HepG2 (cell line): ENCODE measurements around the gene KCNAB1.

Source experiments
- JARID2 ChIP-seq: sonication (generic); formaldehyde crosslinking; IDR thresholded peaks from 2 replicates; pipeline ENCODE4 v1.8.1; 2023; ENCODE audit warnings: missing genetic modification reagents, inconsistent platforms; ENCODE audit not compliant: insufficient replicate concordance
- ZNF724P ChIP-seq: sonication (generic); formaldehyde crosslinking; IDR thresholded peaks from 2 replicates; pipeline ENCODE4 v1.8.0; 2022; ENCODE audit warnings: missing genetic modification reagents, borderline replicate concordance

DNA sequence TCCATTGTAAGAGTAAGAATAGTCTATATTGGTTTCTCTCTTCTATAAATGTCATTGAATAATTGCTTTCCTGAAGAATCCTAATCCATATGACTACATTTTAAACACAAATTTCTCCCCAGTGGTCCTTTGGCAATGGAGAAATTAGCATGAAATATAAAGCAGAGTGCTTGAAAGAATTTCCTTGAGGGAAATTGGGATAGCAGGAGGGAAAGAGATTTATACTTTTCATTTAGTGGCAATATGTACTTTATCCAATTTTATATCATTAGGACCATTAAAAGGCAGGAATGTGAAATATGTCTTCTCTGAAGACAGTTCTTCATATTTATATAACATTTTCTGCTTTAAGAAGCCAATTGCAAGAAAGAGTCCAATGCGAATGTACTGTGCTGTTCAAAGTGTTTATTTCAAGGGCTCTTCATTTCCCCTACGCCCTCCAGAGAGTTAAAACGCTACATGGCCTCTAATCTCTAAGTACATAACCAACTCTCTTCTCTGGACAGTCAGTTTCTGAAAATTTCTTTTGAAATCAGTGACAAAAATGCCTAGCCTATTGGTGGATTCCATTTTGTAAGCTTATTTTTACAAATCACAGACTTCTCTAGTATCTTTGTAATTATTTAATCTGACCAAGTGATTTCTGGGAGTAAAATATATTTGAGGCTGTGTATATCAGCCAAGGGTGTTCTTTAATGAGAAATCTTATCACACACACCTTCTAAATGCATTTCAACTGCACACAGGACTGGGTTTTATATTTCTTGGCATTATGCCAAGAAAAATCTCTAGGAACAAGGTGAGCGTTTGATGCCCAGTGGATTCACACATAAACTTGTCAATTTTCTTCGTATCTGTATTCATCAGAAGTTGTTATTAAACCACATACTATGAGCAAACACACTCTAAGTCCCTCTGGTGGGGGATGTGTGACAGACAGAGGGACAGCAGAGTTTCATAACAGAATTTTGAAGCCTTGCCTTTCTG, 51.2 kb downstream of the KCNAB1 start:
- TF ChIP-seq JARID2 (CRISPR knock-in tag) (no peak), ZNF724P (CRISPR knock-in tag) (no peak)
